Endothelial cell of umbilical vein (primary cell): ENCODE results near the gene THSD4. TPM values are rescaled to one million over a fixed set of nuclear protein-coding genes. Genes with fewer than 3 reads are reported as not detected.

Source experiments
- BruUV-seq: library from RNA; stranded (reverse); fragments of 400-500 nt; replicated peaks from 2 replicates; lab custom pipeline; 2021; lab: Mats Ljungman, UMichigan
- CTCF ChIA-PET: fragments of 300-600, 350-600 bp; sonication (Branson Sonifier 250); formaldehyde crosslinking; loops from one replicate; lab custom pipeline; 2021; ENCODE audit warnings: antibody characterized with exemption, inconsistent platforms; lab: Charles Lee
- POLR2A ChIA-PET: fragments of 300-600, 350-600 bp; sonication (Branson Sonifier 250); formaldehyde crosslinking; loops from one replicate; lab custom pipeline; 2021; ENCODE audit warnings: antibody characterized with exemption, inconsistent platforms; lab: Charles Lee
- DNase-seq: peaks from one replicate; pipeline ENCODE4 v3.0.0-alpha.2; 2011; ENCODE audit warnings: low read depth, low spot score
- FAIRE-seq: peaks from 2 replicates; lab custom pipeline; 2011; peaks lifted over from hg19 to GRCh38; lab: Jason Lieb, UNC
- H2AFZ ChIP-seq: 2 replicates; pipeline ENCODE4 v1.6.0; 2012; ENCODE audit warnings: low read depth, low read length, control low read depth, inconsistent platforms
- H3K27ac ChIP-seq: 2 replicates; pipeline ENCODE4 v1.5.1; 2011; ENCODE audit warnings: low read depth, mild to moderate bottlenecking, control low read depth, low read length, moderate library complexity; ENCODE audit not compliant: insufficient read depth
- H3K27me3 ChIP-seq, 2 experiments: 2 replicates each; pipeline versions ENCODE4 v1.6.0 to v1.6.1; 2011; ENCODE audit warnings: low read length in 2 of 2, mixed read lengths in 1 of 2; ENCODE audit not compliant: control insufficient read depth in 2 of 2, insufficient read depth in 2 of 2
- H3K36me3 ChIP-seq, 2 experiments: 2 replicates in 1 of 2; 3 replicates in 1 of 2; pipeline ENCODE4 v1.5.1; 2011; ENCODE audit warnings: low read length in 2 of 2, mild to moderate bottlenecking in 1 of 2, moderate library complexity in 1 of 2; ENCODE audit not compliant: control insufficient read depth in 2 of 2, insufficient read depth in 2 of 2; ENCODE audit errors: extremely low read depth in 1 of 2
- H3K4me1 ChIP-seq: 3 replicates; pipeline ENCODE4 v1.5.1; 2011; ENCODE audit warnings: mild to moderate bottlenecking, low read length; ENCODE audit not compliant: control insufficient read depth, insufficient read depth; ENCODE audit errors: extremely low read depth
- H3K4me2 ChIP-seq: 2 replicates; pipeline ENCODE4 v1.6.1; 2011; ENCODE audit warnings: low read length, control low read depth, mixed read lengths; ENCODE audit not compliant: insufficient read depth
- H3K4me3 ChIP-seq, 3 experiments: fragments of 200-600 bp in 1 of 3; sonication (generic), shearing (Covaris generic) in 1 of 3; replicated peaks in 1 of 3; 2 replicates each; pipeline ENCODE4 v1.5.1; 2011 to 2016; ENCODE audit warnings: control low read depth in 3 of 3, low read length in 3 of 3, mild to moderate bottlenecking in 2 of 3, inconsistent platforms in 1 of 3, low read depth in 1 of 3, moderate library complexity in 1 of 3; ENCODE audit not compliant: insufficient read depth in 1 of 3
- H3K79me2 ChIP-seq: 2 replicates; pipeline ENCODE4 v1.6.0; 2012; ENCODE audit warnings: low read length, inconsistent platforms; ENCODE audit not compliant: control insufficient read depth, insufficient read depth
- H3K9ac ChIP-seq: replicated peaks from 2 replicates; pipeline ENCODE3; 2011; ENCODE audit warnings: low read length, control low read depth; ENCODE audit not compliant: insufficient read depth; ENCODE audit errors: extremely low read depth
- H3K9me1 ChIP-seq: replicated peaks from 3 replicates; pipeline ENCODE4 v1.6.0; 2011; ENCODE audit warnings: mild to moderate bottlenecking, low read length; ENCODE audit not compliant: control insufficient read depth, insufficient read depth; ENCODE audit errors: extremely low read depth
- H3K9me3 ChIP-seq: replicated peaks from 2 replicates; pipeline ENCODE4 v1.5.1; 2012; ENCODE audit warnings: low read length, inconsistent platforms; ENCODE audit not compliant: control insufficient read depth, insufficient read depth
- H4K20me1 ChIP-seq: replicated peaks from 2 replicates; pipeline ENCODE3; 2011; ENCODE audit warnings: mild to moderate bottlenecking, low read length; ENCODE audit not compliant: control insufficient read depth, insufficient read depth; ENCODE audit errors: extremely low read depth
- CTCF ChIP-seq, 2 donors: IDR thresholded peaks; 1 replicate in 1 of 2; 2 replicates in 1 of 2; pipeline ENCODE4 v1.5.1; 2011; ENCODE audit warnings: low read length in 2 of 2, mild to moderate bottlenecking in 2 of 2, moderate library complexity in 2 of 2, control low read depth in 1 of 2, inconsistent platforms in 1 of 2, low read depth in 1 of 2; ENCODE audit not compliant: insufficient read depth in 1 of 2; ENCODE audit errors: extremely low read depth in 1 of 2
- EZH2 ChIP-seq: IDR thresholded peaks from 2 replicates; pipeline ENCODE4 v1.6.1; 2012; ENCODE audit warnings: borderline replicate concordance, low read depth, mild to moderate bottlenecking, moderate library complexity, low read length, inconsistent platforms; ENCODE audit not compliant: severe bottlenecking
- FOS ChIP-seq: IDR thresholded peaks from 2 replicates; pipeline ENCODE4 v1.6.1; 2011; ENCODE audit warnings: mild to moderate bottlenecking, low read length, moderate library complexity, borderline replicate concordance; ENCODE audit not compliant: insufficient read depth
- GATA2 ChIP-seq: IDR thresholded peaks from 2 replicates; pipeline ENCODE4 v1.7.0; 2011; ENCODE audit warnings: low read depth, mild to moderate bottlenecking, moderate library complexity, mixed read lengths, low read length; ENCODE audit not compliant: insufficient read length, insufficient read depth
- JUN ChIP-seq: IDR thresholded peaks from 2 replicates; pipeline ENCODE4 v1.6.1; 2011; ENCODE audit warnings: borderline replicate concordance, low read depth; ENCODE audit not compliant: insufficient read length, insufficient read depth
- MAX ChIP-seq: IDR thresholded peaks from 2 replicates; pipeline ENCODE4 v1.6.1; 2011; ENCODE audit not compliant: insufficient read depth, insufficient read length
- MYC ChIP-seq: IDR thresholded peaks from one replicate; pipeline ENCODE4 v1.6.1; 2011; ENCODE audit warnings: mild to moderate bottlenecking, low read depth, low read length
- POLR2AphosphoS5 ChIP-seq: IDR thresholded peaks from 2 replicates; pipeline ENCODE4 v1.6.1; 2012; ENCODE audit warnings: low read depth, mild to moderate bottlenecking, control low read depth, low read length, moderate library complexity; ENCODE audit not compliant: insufficient read depth
- dilution Hi-C: fragments of 300-500 bp; cut with MboI; formaldehyde crosslinking; loops from one replicate; pipeline ENCODE4 v1.15.0; 2019; ENCODE audit warnings: low sequenced_read_pairs; ENCODE audit not compliant: extremely low pct_ligation_motif_present
- intact Hi-C: fragments of 100-400 bp; cut with micrococcal nuclease; formaldehyde crosslinking; loops from one replicate; pipeline ENCODE4 v1.10.0; 2022
- polyA plus RNA-seq, 4 experiments: library from polyadenylated mRNA; depleted of rRNA in 3 of 4; stranded (reverse) in 3 of 4; unstranded in 1 of 4; fragments of >200 nt; gene quantifications; 2 replicates each; pipeline versions ENCODE4 v1.2.1 to v1.2.3, GENCODE V29; 2011 to 2012; ENCODE audit warnings: missing spikeins in 1 of 4
- total RNA-seq: library from RNA; stranded (reverse); gene quantifications from 2 replicates; pipeline ENCODE4 v1.2.3, GENCODE V29; 2021

The THSD4 gene
- total and polyA plus RNA-seq, 2 donors (not counting 3 experiments of a cell fraction or from before 2014, with no cell fraction given): 9.9 to 25.4 TPM

- ChIA-PET CTCF (interaction anchor here (1.5 kb wide), 1 partner anchor 342 kb away, joined by 3 read pairs; no protein-coding TSS in a partner anchor), POLR2A (no interaction called here)
- Histone ChIP-seq H3K4me1 (peaks cover 9% of the 10 kb centered on the region), H3K4me3 (no peak overlapping the region), H3K79me2 (no peaks in the 10 kb centered on the region), H3K27ac (no peak overlapping the region), H3K9me1 (no peaks in the 10 kb centered on the region), H3K9ac (no peak overlapping the region), H2AFZ (no peak overlapping the region), H3K36me3 (no peaks in the 10 kb centered on the region), H3K27me3 (no peaks in the 10 kb centered on the region), H3K4me2 (no peak overlapping the region), H4K20me1 (no peaks in the 10 kb centered on the region), H3K9me3 (no peaks in the 10 kb centered on the region)
- TF ChIP-seq JUN (no peak), POLR2AphosphoS5 (no peak), MYC (no peak), MAX (no peak), CTCF (IDR thresholded peaks at IDR 0.05; ENCODE audit: extremely low read depth in 1 of 2, insufficient read depth in 1 of 2, low read depth in 1 of 2, low read length in 2 of 2) (no peak), GATA2 (no peak), EZH2 (no peak), FOS (no peak)
- FAIRE-seq (no peak), DNase-seq (no peak)
- dilution Hi-C loops (no loop called here), intact Hi-C loops (no loop called here)
- BruUV-seq: no TSS peak
Observed at GRCh38 chr15:71098920-71099319, 16.4 kb upstream of the THSD4 start.
